Kidney tubule cell (primary cell): ENCODE results near the gene NPHP4.

Experiments
- DNase-seq: peaks from one replicate; pipeline ENCODE4 v3.0.0-alpha.2; 2018; ENCODE audit warnings: low spot score

Gene NPHP4

GRCh38 chr1:5950201-5950895 is 41.9 kb downstream of the NPHP4 start:
- no peak for DNase-seq

DNA sequence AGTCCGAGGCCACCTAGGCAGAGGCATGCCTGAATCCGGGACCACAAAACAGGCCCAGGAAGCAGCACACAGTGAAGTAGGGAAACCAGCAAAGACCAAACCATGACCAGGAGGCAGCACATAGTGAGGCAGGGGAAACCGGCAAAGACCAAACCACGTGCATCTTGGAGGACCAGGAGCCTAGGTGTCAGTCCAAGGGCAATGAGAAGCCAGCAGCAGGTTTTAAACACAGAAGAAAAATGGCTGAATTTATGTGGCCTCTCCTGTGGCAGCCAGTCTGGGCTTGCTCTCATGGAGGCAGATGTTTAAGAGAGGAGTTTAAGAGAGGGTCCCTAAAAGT is 42.5 kb downstream of the NPHP4 start:
- DNase-seq = no peak

GRCh38 chr1:5949085-5949760 is 43.0 kb downstream of the NPHP4 start:
- DNase-seq = no peak

GRCh38 chr1:5948681-5949005 is 43.6 kb downstream of the NPHP4 start:
- DNase-seq = no peak

- peak; percentile 17 for DNase-seq
These were observed 44.1 kb downstream of the NPHP4 start for GRCh38 chr1:5947978-5948680.

DNA sequence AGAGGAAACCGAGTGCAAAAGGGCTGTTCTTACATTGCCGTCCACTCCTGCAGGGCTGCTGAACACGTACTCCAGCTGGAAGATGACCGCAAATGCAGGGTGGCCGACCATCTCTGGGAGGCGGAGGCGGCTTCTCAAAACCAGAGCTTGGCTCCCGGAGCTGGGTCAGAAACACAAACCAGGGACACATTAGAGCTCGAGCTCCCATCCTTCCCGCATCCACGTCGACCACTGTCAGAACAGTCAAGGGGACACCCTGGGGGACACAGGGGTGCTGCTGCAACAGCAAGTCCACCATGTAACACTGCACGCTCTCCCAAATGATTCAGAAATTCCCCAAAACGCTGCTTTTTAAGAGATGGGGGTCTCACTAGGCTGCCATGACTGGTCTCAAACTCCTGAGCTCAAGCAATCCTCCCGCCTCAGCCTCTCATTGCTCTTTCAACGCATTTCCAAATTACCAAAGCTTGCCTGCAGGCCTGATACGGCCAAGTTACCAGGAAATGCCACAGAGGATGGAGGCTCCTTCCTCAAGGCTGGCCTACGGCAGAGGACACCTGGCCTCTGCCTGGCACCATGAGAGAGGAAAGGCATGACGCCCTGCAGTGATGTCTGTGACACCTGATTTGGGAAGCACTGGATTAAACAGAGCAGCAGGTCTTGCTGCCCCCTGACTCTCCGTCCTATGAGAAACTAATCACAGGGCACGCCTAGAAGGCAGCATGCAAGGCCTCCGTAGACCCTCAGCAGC is 45.0 kb downstream of the NPHP4 start:
- DNase-seq = no peak

DNA sequence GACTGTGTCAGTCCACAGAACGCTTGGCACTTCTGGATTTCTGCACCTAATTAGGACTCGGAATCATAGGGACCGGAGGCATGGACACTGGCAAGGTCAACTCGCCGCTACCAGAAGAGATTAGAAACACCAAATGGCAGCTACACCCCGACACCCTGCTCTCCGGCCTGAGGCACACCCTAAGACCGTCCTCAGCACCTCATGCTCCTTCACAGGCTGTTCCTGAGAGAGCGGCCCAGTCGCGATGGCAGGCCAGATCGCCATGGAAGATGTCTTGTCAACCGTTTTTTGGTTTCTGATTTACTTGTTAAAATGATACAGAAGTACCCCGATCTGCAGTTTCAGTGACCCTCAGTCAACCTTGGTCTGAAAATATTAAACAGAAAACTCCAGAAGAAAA is 46.8 kb downstream of the NPHP4 start:
- no peak for DNase-seq

DNA sequence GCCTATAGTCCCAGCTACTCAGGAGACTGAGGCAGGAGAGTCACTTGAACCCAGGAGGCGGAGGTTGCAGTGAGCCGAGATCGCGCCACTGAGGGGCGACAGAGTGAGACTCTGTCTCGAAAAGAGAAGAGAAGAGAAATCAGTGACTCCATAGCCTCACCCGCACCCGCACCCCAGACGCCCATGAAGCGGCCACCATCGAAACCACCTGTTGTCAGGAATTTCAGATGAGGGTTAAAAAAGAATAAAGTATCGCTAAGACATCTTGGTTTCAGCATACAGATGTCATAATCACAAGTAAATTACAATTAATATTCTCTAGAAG is 47.4 kb downstream of the NPHP4 start:
- DNase-seq = no peak

GRCh38 chr1:5944154-5944842 is 47.9 kb downstream of the NPHP4 start:
- no peak for DNase-seq

GRCh38 chr1:5943343-5944124 is 48.7 kb downstream of the NPHP4 start:
- no peak for DNase-seq

- no peak for DNase-seq
These were observed 50.6 kb downstream of the NPHP4 start for GRCh38 chr1:5941671-5942070.

DNA sequence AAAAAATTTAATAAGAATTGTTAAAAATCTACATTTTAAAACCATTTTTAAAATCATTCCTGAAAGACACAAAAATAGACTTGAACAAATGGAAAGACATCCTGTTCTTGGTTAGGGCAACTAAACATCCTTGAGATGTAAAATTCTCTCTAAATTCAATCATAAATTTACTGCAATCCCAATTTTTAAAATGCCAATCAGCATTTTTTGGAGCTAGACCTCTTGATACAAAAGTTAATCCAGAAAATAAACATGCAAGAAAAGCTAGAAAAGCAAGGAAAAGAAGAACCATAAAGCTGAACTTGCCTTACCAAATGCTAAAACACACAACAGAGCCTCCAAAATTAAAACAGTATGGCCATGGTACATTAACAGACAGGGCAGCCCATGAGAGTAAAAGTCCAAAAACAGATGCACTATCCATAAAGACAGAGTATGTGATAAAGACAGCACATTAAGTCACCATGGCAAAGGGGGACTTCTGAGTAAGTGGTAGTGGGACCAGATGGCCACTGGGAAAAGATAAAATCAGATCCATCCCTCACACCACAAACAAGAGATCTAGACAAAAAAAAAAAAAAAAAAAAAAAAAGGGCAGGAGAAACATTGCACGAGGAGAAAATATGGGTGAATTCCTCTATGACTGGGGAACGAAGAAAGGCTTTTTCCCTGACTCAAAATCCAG is 51.4 kb downstream of the NPHP4 start:
- DNase-seq = no peak

DNA sequence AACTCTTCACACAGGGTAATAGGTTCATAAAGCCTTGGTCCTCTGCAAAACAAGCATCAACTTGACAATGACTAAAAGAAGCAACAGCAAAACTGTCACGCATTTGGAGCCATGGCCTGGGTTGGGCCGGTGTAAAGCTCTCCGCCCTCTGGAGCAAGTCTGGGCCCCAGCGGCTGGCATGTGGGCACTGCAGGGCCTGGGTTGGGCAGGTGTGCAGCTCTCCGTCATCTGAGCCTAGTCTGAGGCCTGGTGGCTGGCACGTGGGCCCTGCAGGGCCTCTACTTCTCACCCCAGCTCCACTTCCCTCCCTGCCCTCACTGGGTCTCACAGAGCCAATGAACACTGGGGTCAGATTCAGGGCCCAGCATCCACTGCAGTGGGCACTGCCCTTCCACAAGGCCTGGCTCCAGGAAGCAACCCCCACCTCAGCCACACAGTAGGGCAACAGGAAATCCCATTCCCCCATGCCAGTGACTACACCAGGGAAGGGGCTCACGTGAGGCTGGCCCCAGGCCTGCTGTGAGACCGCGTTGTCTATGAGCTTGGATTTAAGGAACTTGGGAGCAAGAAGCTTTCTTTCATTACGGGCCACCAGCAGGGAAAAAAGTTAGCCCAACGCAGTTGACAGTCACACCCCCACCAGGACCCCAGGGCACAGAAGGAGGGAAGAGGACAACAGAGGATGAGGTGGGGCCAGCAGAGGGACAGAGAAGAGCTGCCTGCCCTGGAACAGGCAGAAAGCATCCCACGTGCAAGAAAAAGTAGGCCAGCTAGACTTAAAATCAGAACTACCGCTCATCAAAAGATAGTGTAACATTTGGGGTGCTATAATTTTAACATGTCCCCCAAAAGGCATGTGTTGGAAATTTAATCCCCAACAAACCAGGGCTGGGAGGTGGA is 52.7 kb downstream of the NPHP4 start:
- DNase-seq = no peak

GRCh38 chr1:5938101-5938646 is 54.1 kb downstream of the NPHP4 start:
- DNase-seq = peak; percentile 9

DNA sequence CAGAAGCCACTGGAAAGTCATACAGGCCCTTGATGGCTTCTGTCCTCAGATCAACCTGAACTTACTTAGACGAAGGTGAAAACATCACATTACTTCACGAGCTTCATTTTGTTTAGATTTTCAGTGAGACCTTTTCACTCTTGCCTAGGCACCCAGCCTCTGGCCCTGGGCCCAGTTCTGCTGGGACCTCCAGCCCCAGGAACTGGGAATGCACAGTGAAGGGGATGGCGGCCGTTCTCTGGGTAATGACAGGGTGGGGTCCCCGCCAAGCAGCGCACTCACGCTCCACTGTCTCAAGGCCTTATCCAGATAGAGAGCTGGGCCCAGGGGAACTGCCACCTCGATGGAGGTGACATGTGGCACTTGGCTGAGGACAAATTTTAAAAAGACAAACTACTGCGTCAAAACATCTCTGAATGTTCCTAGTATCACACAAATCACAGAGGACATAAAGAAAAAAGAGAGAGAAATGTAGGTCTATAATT is 54.8 kb downstream of the NPHP4 start:
- DNase-seq = no peak

GRCh38 chr1:5936621-5937372 is 55.4 kb downstream of the NPHP4 start:
- DNase-seq = no peak

DNA sequence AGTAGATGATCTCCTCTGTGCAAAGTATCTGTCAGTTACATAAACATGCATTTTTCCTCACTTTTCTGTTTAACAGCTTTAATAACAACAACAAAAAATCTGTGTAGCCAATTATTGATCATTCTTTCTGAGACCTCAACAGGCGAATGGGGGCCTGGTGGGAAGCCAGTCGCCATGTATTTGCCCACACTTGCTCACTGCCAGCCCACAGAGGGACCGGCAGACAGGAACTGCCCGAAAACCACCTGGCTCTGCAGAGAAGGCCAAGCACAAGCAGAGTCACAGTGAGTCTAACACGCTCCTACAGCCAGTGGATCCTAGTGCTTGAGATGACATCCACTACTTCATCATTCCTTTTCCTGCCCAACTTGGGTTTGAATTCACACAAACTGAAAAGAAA is 56.1 kb downstream of the NPHP4 start:
- DNase-seq = no peak

DNA sequence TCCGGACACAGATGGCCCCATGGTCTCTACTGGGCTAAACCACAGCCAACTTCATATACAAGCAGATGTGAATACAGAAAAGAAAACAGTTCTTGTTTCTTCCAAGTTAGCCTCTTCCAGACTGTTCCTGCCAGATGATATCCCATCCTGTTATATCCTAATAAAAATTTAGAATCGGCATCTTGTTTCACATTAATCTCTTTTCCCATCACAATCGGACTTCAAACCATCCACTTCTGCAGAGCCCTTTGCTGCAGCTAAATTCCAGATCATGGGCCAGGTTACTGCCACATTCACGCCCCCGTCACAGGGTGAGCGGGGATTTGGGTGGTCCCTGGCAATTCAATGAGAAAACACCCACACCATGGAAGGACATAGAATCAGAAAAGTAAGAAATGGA is 57.2 kb downstream of the NPHP4 start:
- no peak for DNase-seq
